ENCODE measurements around the gene CRB3. TPM values are rescaled to one million over a fixed set of nuclear protein-coding genes. Genes with fewer than 3 reads are reported as not detected.
A peak's percentile ranks its signal among the peaks of the same experiment; 100 is the strongest.

Gene CRB3
- total and polyA plus RNA-seq, 2 experiments from 2014 or later, result 11.8 to 44.4 TPM

DNA sequence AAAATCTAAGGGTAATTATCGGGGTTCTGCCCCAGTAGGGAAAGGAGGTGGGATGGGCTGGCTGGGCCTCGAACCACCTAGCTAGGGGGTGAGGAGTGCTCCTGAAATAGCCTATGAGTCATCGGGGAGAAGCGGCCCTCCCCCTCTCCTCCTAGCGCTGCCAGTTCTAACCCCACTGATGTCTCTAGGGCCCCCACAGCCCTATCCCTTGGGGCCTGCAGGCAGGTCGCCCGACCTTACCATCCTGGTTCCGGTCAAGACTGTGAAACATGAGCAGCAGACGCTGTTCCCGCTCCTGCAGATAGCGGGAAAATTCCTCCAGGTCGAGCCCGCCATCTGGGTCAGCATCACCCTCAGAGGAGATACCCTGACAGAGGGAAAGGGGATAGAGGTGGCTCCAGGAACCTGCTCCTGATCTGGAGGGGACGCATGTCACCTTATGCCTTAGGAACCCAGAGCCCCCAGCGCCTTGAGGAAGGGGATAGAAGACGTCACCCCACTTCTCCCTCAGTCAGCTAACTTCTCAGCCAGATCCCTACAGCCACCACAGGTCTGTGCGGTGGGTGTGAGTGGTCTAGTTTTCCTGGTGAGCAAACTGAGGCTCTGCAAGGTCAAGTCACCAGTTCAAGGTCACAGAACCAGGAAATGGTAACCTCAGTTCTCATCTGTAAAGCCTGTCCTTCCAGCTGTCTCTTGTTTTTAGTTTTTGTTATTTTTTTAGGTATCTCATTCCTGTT, 5.9 kb upstream of the CRB3 start:
- no peaks in the 10 kb centered on the region for H3K9me2 ChIP-seq (ENCODE audit: insufficient read depth)

DNA sequence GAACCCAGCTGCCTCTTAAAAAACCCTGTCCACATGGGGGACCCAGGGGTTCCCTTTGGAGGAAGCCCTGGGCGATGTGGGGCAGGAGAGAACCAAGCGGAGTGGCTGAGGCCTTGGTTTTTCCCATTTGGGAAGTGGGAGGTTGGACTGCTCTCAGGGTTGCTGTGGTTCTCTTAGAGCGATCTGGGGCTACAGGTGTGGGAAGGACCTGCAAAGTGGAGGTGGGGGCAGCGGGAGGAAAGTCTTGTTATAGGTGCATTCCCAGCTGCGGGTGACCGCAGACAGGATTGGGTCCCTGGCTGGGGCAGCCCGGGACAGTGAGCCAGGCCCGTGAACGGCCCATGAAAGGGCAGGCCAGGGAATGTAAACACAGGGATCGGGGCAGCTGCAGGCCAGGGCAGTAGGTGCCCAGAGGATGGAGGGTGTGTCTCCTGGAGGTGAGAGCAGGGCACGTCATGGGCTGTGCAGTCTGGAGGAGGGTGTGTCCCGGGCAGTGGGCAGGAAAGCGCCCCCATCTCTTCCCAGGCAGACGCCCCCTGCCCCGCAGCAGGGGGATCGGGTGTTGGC, 5.3 kb upstream of the CRB3 start:
- Histone ChIP-seq H4K20me1 (replicated peaks; ENCODE audit: insufficient read depth) (no peaks in the 10 kb centered on the region; the same call in 1 of the 2 replicates), H3K27me3 (ENCODE audit: insufficient read depth) (peaks cover 5% of the 10 kb centered on the region; the same call in 1 of the 2 replicates), H3K4me1 (ENCODE audit: insufficient read depth) (peaks cover 4% of the 10 kb centered on the region; the same call in 1 of the 2 replicates), H3K27ac (ENCODE audit: low read depth) (no peak overlapping the region), H3K36me3 (ENCODE audit: insufficient read depth) (peaks cover 7% of the 10 kb centered on the region; the same call in 1 of the 2 replicates), H3K9me2 (ENCODE audit: insufficient read depth) (no peaks in the 10 kb centered on the region), H3K79me2 (replicated peaks; ENCODE audit: insufficient read depth) (no peaks in the 10 kb centered on the region), H3K4me3 (peak overlapping the region; percentile 59), H2AFZ (0 out of 2 replicates have a peak overlapping the region, but pooled peaks have one; percentile 69), H3K4me2 (peak overlapping the region; percentile 76), H3F3A (replicated peaks; ENCODE audit: low read depth) (no peaks in the 10 kb centered on the region)
- H3K4me1 Mint-ChIP-seq, result peaks cover 13% of the 10 kb centered on the region
- H3K27ac Mint-ChIP-seq, result no peak overlapping the region; the same call in 1 of the 2 replicates
- H3K4me3 Mint-ChIP-seq, result peak overlapping the region; percentile 87
- peaks cover 32% of the 10 kb centered on the region for H3K36me3 Mint-ChIP-seq (ENCODE audit: low read depth)
- H3K27me3 Mint-ChIP-seq (ENCODE audit: insufficient read depth, low read depth, poor library complexity), result peaks cover 17% of the 10 kb centered on the region
- peaks cover 6% of the 10 kb centered on the region; the same call in 1 of the 3 replicates for H3K9me3 Mint-ChIP-seq
- no peak for DNase-seq (ENCODE audit: low spot score)
- ATAC-seq, result peak; percentile 5
- no peak for TF ChIP-seq ZNF114 (CRISPR knock-in tag; IDR thresholded peaks at IDR 0.05)
- TF ChIP-seq EZH2 (IDR thresholded peaks at IDR 0.05; ENCODE audit: low read depth, unreplicated experiment), result no peak
- TF ChIP-seq ZNF331 (CRISPR knock-in tag; IDR thresholded peaks at IDR 0.05; ENCODE audit: low read depth), result no peak
- TF ChIP-seq, protein P1, sequence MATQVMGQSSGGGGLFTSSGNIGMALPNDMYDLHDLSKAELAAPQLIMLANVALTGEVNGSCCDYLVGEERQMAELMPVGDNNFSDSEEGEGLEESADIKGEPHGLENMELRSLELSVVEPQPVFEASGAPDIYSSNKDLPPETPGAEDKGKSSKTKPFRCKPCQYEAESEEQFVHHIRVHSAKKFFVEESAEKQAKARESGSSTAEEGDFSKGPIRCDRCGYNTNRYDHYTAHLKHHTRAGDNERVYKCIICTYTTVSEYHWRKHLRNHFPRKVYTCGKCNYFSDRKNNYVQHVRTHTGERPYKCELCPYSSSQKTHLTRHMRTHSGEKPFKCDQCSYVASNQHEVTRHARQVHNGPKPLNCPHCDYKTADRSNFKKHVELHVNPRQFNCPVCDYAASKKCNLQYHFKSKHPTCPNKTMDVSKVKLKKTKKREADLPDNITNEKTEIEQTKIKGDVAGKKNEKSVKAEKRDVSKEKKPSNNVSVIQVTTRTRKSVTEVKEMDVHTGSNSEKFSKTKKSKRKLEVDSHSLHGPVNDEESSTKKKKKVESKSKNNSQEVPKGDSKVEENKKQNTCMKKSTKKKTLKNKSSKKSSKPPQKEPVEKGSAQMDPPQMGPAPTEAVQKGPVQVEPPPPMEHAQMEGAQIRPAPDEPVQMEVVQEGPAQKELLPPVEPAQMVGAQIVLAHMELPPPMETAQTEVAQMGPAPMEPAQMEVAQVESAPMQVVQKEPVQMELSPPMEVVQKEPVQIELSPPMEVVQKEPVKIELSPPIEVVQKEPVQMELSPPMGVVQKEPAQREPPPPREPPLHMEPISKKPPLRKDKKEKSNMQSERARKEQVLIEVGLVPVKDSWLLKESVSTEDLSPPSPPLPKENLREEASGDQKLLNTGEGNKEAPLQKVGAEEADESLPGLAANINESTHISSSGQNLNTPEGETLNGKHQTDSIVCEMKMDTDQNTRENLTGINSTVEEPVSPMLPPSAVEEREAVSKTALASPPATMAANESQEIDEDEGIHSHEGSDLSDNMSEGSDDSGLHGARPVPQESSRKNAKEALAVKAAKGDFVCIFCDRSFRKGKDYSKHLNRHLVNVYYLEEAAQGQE (IDR thresholded peaks at IDR 0.05; ENCODE audit: unreplicated experiment), result no peak
- no peak for TF ChIP-seq STAT1 (IDR thresholded peaks at IDR 0.05; ENCODE audit: unreplicated experiment)
- TF ChIP-seq, protein P2, sequence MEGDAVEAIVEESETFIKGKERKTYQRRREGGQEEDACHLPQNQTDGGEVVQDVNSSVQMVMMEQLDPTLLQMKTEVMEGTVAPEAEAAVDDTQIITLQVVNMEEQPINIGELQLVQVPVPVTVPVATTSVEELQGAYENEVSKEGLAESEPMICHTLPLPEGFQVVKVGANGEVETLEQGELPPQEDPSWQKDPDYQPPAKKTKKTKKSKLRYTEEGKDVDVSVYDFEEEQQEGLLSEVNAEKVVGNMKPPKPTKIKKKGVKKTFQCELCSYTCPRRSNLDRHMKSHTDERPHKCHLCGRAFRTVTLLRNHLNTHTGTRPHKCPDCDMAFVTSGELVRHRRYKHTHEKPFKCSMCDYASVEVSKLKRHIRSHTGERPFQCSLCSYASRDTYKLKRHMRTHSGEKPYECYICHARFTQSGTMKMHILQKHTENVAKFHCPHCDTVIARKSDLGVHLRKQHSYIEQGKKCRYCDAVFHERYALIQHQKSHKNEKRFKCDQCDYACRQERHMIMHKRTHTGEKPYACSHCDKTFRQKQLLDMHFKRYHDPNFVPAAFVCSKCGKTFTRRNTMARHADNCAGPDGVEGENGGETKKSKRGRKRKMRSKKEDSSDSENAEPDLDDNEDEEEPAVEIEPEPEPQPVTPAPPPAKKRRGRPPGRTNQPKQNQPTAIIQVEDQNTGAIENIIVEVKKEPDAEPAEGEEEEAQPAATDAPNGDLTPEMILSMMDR (conservative IDR thresholded peaks at IDR 0.05; ENCODE audit: low read depth in 2 of 2), result 0 out of 4 replicates have a peak, but pooled peaks of 1 of the 2 experiments have one; percentile 1

More for the DNA sequence above, 5.9 kb upstream of the CRB3 start:
- Mint-ChIP-seq H3K36me3 (ENCODE audit: low read depth) (peaks cover 38% of the 10 kb centered on the region), H3K9me3 (peaks cover 10% of the 10 kb centered on the region; the same call in 2 of the 3 replicates), H3K4me1 (peaks cover 13% of the 10 kb centered on the region), H3K27ac (no peak overlapping the region), H3K4me3 (peak overlapping the region; percentile 87), H3K27me3 (ENCODE audit: insufficient read depth, low read depth, poor library complexity) (peaks cover 17% of the 10 kb centered on the region)
- Histone ChIP-seq H4K20me1 (replicated peaks; ENCODE audit: insufficient read depth) (no peaks in the 10 kb centered on the region; the same call in 1 of the 2 replicates), H2AFZ (no peak overlapping the region), H3K27ac (ENCODE audit: low read depth) (no peak overlapping the region), H3K4me2 (peak overlapping the region; percentile 76), H3K79me2 (replicated peaks; ENCODE audit: insufficient read depth) (no peaks in the 10 kb centered on the region), H3K27me3 (ENCODE audit: insufficient read depth) (peaks cover 5% of the 10 kb centered on the region; the same call in 1 of the 2 replicates), H3F3A (replicated peaks; ENCODE audit: low read depth) (no peaks in the 10 kb centered on the region), H3K4me3 (peak overlapping the region; percentile 59; the same call in 1 of the 2 replicates), H3K36me3 (ENCODE audit: insufficient read depth) (peaks cover 11% of the 10 kb centered on the region; the same call in 1 of the 2 replicates), H3K4me1 (ENCODE audit: insufficient read depth) (peaks cover 4% of the 10 kb centered on the region; the same call in 1 of the 2 replicates)
- DNase-seq (ENCODE audit: low spot score), result no peak
- no peak for ATAC-seq
- TF ChIP-seq, protein P1 (IDR thresholded peaks at IDR 0.05; ENCODE audit: unreplicated experiment), result no peak
- TF ChIP-seq EZH2phosphoT487 (IDR thresholded peaks at IDR 0.05; ENCODE audit: unreplicated experiment), result no peak
- TF ChIP-seq, protein P3, sequence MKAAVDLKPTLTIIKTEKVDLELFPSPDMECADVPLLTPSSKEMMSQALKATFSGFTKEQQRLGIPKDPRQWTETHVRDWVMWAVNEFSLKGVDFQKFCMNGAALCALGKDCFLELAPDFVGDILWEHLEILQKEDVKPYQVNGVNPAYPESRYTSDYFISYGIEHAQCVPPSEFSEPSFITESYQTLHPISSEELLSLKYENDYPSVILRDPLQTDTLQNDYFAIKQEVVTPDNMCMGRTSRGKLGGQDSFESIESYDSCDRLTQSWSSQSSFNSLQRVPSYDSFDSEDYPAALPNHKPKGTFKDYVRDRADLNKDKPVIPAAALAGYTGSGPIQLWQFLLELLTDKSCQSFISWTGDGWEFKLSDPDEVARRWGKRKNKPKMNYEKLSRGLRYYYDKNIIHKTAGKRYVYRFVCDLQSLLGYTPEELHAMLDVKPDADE (IDR thresholded peaks at IDR 0.05), result no peak

All from GM23338 (cell line).